WTC11 (cell line): ENCODE results near the gene WNT6. TPM values are rescaled to one million over a fixed set of nuclear protein-coding genes. Genes with fewer than 3 reads are reported as not detected.

Source experiments
- ATAC-seq: fragments of 200-7000 bp; cut with Tn5 transposase; 2 replicates; pipeline ENCODE4 v1.10.0; 2021; ENCODE audit warnings: mild to moderate bottlenecking, moderate library complexity
- CTCF ChIA-PET: fragments of 300-600 bp; sonication (Branson Sonifier 250); formaldehyde crosslinking; loops from one replicate; lab custom pipeline; 2021; ENCODE audit warnings: antibody characterized with exemption; lab: Charles Lee
- POLR2A ChIA-PET: fragments of 350-600 bp; sonication (Branson Sonifier 250); formaldehyde crosslinking; loops from one replicate; lab custom pipeline; 2021; ENCODE audit warnings: antibody characterized with exemption; lab: Charles Lee
- DNase-seq: peaks from one replicate; pipeline ENCODE4 v3.0.0; 2021; ENCODE audit warnings: low spot score
- H3K27ac Mint-ChIP-seq: 2 replicates; pipeline ENCODE4 v1.8.0; 2021; ENCODE audit warnings: mixed read lengths
- H3K27me3 Mint-ChIP-seq: 2 replicates; pipeline ENCODE4 v1.8.0; 2021; ENCODE audit warnings: low read depth, mild to moderate bottlenecking, moderate library complexity, mixed read lengths
- H3K36me3 Mint-ChIP-seq: 2 replicates; pipeline ENCODE4 v1.8.0; 2021; ENCODE audit warnings: mixed read lengths
- H3K4me1 Mint-ChIP-seq: 2 replicates; pipeline ENCODE4 v1.8.0; 2022; ENCODE audit warnings: mixed read lengths
- H3K4me3 Mint-ChIP-seq: 2 replicates; pipeline ENCODE4 v1.8.0; 2021; ENCODE audit warnings: mild to moderate bottlenecking, moderate library complexity, mixed read lengths
- H3K9me3 Mint-ChIP-seq: 2 replicates; pipeline ENCODE4 v1.8.0; 2021; ENCODE audit warnings: mixed read lengths
- ARID4B ChIP-seq: sonication (generic); formaldehyde crosslinking; IDR thresholded peaks from 2 replicates; pipeline ENCODE4 v1.8.0; 2023; ENCODE audit warnings: missing genetic modification reagents, mild to moderate bottlenecking, borderline replicate concordance
- ATF2 ChIP-seq: sonication (generic); formaldehyde crosslinking; IDR thresholded peaks from 2 replicates; pipeline ENCODE4 v1.8.1; 2022; ENCODE audit warnings: low read depth, missing genetic modification reagents, borderline replicate concordance
- CBFB ChIP-seq: sonication (generic); formaldehyde crosslinking; IDR thresholded peaks from 2 replicates; pipeline ENCODE4 v1.8.1; 2022; ENCODE audit warnings: mild to moderate bottlenecking, low read depth, missing genetic modification reagents
- CREM ChIP-seq: sonication (generic); formaldehyde crosslinking; IDR thresholded peaks from 2 replicates; pipeline ENCODE4 v1.8.1; 2022; ENCODE audit warnings: mild to moderate bottlenecking, missing genetic modification reagents, moderate library complexity
- FOXJ3 ChIP-seq: sonication (generic); formaldehyde crosslinking; IDR thresholded peaks from 2 replicates; pipeline ENCODE4 v1.9.0; 2021; ENCODE audit warnings: missing genetic modification reagents, mild to moderate bottlenecking, borderline replicate concordance
- GABPB1 ChIP-seq: sonication (generic); formaldehyde crosslinking; IDR thresholded peaks from 2 replicates; pipeline ENCODE4 v1.8.1; 2023; ENCODE audit warnings: mild to moderate bottlenecking, missing genetic modification reagents
- KAT7 ChIP-seq: sonication (generic); formaldehyde crosslinking; IDR thresholded peaks from 2 replicates; pipeline ENCODE4 v1.8.1; 2023; ENCODE audit warnings: missing genetic modification reagents, mild to moderate bottlenecking, borderline replicate concordance
- MYBL2 ChIP-seq: sonication (generic); formaldehyde crosslinking; IDR thresholded peaks from 2 replicates; pipeline ENCODE4 v1.8.1; 2023; ENCODE audit warnings: mild to moderate bottlenecking, moderate library complexity, missing genetic modification reagents
- PREB ChIP-seq: sonication (generic); formaldehyde crosslinking; IDR thresholded peaks from 2 replicates; pipeline ENCODE4 v1.8.1; 2022; ENCODE audit warnings: mild to moderate bottlenecking, missing genetic modification reagents, moderate library complexity, borderline replicate concordance
- SMAD3 ChIP-seq: sonication (generic); formaldehyde crosslinking; IDR thresholded peaks from 2 replicates; pipeline ENCODE4 v1.8.0; 2022; ENCODE audit warnings: missing genetic modification reagents, mild to moderate bottlenecking, borderline replicate concordance
- USF1 ChIP-seq: sonication (generic); formaldehyde crosslinking; IDR thresholded peaks from 2 replicates; pipeline ENCODE4 v1.8.0; 2022; ENCODE audit warnings: mild to moderate bottlenecking, missing genetic modification reagents
- ZNF121 ChIP-seq: sonication (generic); formaldehyde crosslinking; IDR thresholded peaks from 2 replicates; pipeline ENCODE4 v1.8.0; 2023; ENCODE audit warnings: missing genetic modification reagents
- ZNF138 ChIP-seq: sonication (generic); formaldehyde crosslinking; conservative IDR thresholded peaks from 2 replicates; pipeline ENCODE4 v1.8.1; 2022; ENCODE audit warnings: mild to moderate bottlenecking, moderate library complexity, missing genetic modification reagents
- ZNF219 ChIP-seq: sonication (generic); formaldehyde crosslinking; IDR thresholded peaks from 2 replicates; pipeline ENCODE4 v1.8.0; 2023; ENCODE audit warnings: missing genetic modification reagents, mild to moderate bottlenecking, borderline replicate concordance
- ZNF425 ChIP-seq: fragments of 250-450 bp; sonication (Bioruptor Pico); conservative IDR thresholded peaks from 2 replicates; pipeline ENCODE4 v1.9.0; 2021; ENCODE audit warnings: mild to moderate bottlenecking
- total RNA-seq: library from RNA; stranded (reverse); gene quantifications from 3 replicates; pipeline ENCODE4 v1.2.3, GENCODE V29; 2021
- TF ChIP-seq, protein P1 (sequence below): sonication (generic); formaldehyde crosslinking; IDR thresholded peaks from 2 replicates; pipeline ENCODE4 v1.8.1; 2022; ENCODE audit warnings: low read depth, mild to moderate bottlenecking, moderate library complexity, missing genetic modification reagents, borderline replicate concordance
- TF ChIP-seq, protein P2 (sequence below): sonication (generic); formaldehyde crosslinking; IDR thresholded peaks from 2 replicates; pipeline ENCODE4 v1.8.1; 2023; ENCODE audit warnings: mild to moderate bottlenecking, missing genetic modification reagents
- TF ChIP-seq, protein P3 (sequence below): fragments of 250-450 bp; sonication (Bioruptor Pico); IDR thresholded peaks from 2 replicates; pipeline ENCODE4 v1.9.0; 2021; ENCODE audit warnings: mild to moderate bottlenecking

WNT6 gene
- total RNA-seq, 1 experiment from 2014 or later: not detected

DNA sequence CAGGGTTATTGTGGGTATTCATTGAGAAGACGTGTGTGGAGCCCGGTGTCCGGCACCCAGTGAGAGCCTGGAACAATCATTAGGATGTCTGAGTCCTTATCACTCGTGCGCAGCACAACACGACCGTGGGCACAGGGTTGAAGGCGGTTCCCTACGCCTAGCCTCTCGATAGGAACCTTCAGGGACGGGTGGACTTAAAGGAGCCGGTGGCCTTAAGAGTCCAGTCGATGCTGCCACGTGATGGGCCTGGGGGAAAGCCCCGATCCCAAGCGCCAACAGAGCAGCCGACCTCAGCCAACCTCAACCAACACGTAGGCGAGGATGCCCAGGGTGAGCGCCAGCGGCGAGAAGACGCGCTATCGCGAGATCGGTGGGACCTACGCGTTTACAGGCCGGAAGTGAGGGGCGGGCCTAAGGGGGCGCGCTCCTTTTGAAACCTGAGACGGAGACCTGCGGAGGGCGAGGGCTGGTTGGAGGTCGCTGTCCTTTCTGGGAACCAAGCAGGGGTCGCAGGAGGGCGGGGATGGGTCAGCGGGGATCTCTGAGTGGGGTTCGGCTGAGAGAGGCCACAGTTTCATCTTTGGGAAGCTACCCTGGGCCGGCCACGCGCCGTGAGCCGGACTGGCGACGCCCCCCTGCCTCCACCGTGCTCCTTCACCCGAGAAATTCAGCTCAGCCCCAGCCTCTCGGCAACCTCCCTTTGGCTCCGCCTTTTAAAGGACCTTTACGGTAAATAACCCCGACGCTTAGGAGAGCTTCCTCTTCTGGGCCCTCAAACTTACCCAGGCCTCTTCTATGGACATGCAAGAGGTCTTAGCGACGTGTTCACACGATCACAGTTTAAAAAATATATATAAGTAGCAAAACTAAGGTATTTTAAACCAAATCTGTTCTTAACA is 49.4 kb downstream of the WNT6 start (continued):
- TF ChIP-seq ARID4B (CRISPR knock-in tag) (0 out of 2 replicates have a peak, but pooled peaks have one; percentile 34), MYBL2 (CRISPR knock-in tag) (peak; percentile 63; the same call in 1 of the 2 replicates), SMAD3 (CRISPR knock-in tag) (peak; percentile 53), CBFB (no peak), GABPB1 (CRISPR knock-in tag) (peak; percentile 88), ZNF138 (CRISPR knock-in tag) (no peak), KAT7 (CRISPR knock-in tag) (no peak), PREB (no peak), ZNF219 (CRISPR knock-in tag) (no peak)
- TF ChIP-seq, protein P1, sequence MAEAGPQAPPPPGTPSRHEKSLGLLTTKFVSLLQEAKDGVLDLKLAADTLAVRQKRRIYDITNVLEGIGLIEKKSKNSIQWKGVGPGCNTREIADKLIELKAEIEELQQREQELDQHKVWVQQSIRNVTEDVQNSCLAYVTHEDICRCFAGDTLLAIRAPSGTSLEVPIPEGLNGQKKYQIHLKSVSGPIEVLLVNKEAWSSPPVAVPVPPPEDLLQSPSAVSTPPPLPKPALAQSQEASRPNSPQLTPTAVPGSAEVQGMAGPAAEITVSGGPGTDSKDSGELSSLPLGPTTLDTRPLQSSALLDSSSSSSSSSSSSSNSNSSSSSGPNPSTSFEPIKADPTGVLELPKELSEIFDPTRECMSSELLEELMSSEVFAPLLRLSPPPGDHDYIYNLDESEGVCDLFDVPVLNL (CRISPR knock-in tag): peak; percentile 88; the same call in 1 of the 2 replicates

DNA sequence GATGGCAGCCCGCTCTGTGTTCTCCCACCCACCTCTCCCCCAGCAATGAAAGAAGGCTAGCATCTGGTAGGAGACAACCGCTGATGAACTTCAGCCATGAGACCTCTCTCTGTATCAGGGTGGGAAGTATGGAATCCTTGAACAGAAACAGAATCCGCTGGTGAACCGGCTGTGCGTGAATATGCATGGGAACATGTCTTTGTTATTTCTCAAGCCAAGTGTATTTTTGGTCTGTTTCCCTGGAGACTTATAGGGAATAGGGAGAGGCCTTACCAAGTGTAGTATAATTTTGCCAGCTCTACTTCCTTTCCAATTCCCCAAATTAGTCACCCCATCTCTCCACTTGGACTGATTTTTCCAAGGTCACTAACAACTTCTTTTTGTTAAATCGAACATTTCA is 51.1 kb downstream of the WNT6 start:
- ATAC-seq: no peak
- ChIA-PET POLR2A (no interaction called here), CTCF (interaction anchor here (3.3 kb wide), 1 partner anchor 13 kb away, joined by 36 read pairs; no protein-coding TSS in a partner anchor)
- peaks cover 51% of the 10 kb centered on the region for H3K27me3 Mint-ChIP-seq
- no peaks in the 10 kb centered on the region for H3K36me3 Mint-ChIP-seq
- no peak overlapping the region for H3K27ac Mint-ChIP-seq
- no peaks in the 10 kb centered on the region; the same call in 1 of the 2 replicates for H3K9me3 Mint-ChIP-seq
- no peak for DNase-seq
- no peak overlapping the region for H3K4me3 Mint-ChIP-seq
- H3K4me1 Mint-ChIP-seq: peaks cover 13% of the 10 kb centered on the region
- TF ChIP-seq ZNF425 (CRISPR knock-in tag) (no peak), USF1 (CRISPR knock-in tag) (no peak), ZNF121 (CRISPR knock-in tag) (no peak), FOXJ3 (CRISPR knock-in tag) (no peak), ATF2 (CRISPR knock-in tag) (no peak), CREM (no peak)
- TF ChIP-seq, protein P2, sequence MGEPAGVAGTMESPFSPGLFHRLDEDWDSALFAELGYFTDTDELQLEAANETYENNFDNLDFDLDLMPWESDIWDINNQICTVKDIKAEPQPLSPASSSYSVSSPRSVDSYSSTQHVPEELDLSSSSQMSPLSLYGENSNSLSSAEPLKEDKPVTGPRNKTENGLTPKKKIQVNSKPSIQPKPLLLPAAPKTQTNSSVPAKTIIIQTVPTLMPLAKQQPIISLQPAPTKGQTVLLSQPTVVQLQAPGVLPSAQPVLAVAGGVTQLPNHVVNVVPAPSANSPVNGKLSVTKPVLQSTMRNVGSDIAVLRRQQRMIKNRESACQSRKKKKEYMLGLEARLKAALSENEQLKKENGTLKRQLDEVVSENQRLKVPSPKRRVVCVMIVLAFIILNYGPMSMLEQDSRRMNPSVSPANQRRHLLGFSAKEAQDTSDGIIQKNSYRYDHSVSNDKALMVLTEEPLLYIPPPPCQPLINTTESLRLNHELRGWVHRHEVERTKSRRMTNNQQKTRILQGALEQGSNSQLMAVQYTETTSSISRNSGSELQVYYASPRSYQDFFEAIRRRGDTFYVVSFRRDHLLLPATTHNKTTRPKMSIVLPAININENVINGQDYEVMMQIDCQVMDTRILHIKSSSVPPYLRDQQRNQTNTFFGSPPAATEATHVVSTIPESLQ: no peak
- TF ChIP-seq, protein P3, sequence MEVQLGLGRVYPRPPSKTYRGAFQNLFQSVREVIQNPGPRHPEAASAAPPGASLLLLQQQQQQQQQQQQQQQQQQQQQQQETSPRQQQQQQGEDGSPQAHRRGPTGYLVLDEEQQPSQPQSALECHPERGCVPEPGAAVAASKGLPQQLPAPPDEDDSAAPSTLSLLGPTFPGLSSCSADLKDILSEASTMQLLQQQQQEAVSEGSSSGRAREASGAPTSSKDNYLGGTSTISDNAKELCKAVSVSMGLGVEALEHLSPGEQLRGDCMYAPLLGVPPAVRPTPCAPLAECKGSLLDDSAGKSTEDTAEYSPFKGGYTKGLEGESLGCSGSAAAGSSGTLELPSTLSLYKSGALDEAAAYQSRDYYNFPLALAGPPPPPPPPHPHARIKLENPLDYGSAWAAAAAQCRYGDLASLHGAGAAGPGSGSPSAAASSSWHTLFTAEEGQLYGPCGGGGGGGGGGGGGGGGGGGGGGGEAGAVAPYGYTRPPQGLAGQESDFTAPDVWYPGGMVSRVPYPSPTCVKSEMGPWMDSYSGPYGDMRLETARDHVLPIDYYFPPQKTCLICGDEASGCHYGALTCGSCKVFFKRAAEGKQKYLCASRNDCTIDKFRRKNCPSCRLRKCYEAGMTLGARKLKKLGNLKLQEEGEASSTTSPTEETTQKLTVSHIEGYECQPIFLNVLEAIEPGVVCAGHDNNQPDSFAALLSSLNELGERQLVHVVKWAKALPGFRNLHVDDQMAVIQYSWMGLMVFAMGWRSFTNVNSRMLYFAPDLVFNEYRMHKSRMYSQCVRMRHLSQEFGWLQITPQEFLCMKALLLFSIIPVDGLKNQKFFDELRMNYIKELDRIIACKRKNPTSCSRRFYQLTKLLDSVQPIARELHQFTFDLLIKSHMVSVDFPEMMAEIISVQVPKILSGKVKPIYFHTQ (CRISPR knock-in tag): no peak
